Measurements from ENCODE around the gene OSM.

DNA sequence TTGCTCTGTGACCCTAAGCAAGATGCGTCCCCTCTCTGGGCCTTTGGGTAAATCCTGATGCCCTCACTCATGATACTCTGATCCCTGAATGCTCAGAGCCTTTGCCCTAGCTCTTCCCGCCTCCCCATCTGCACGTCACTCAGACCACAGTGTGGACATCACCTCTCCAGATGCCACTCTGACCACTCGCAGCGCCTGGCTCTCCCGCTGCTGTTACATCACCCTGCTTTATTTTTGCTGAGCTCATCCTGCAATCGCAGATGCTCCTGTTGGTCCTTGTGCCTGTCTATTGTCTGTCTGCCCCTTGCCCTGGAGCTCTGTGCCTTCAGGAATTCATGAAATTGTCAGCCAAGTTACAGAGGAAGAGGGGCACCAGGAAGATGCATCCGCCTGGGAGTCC lies 5.5 kb downstream of the OSM start:
- TF ChIP-seq, protein P1, sequence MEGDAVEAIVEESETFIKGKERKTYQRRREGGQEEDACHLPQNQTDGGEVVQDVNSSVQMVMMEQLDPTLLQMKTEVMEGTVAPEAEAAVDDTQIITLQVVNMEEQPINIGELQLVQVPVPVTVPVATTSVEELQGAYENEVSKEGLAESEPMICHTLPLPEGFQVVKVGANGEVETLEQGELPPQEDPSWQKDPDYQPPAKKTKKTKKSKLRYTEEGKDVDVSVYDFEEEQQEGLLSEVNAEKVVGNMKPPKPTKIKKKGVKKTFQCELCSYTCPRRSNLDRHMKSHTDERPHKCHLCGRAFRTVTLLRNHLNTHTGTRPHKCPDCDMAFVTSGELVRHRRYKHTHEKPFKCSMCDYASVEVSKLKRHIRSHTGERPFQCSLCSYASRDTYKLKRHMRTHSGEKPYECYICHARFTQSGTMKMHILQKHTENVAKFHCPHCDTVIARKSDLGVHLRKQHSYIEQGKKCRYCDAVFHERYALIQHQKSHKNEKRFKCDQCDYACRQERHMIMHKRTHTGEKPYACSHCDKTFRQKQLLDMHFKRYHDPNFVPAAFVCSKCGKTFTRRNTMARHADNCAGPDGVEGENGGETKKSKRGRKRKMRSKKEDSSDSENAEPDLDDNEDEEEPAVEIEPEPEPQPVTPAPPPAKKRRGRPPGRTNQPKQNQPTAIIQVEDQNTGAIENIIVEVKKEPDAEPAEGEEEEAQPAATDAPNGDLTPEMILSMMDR (IDR thresholded peaks at IDR 0.05): no peak
- no peak for TF ChIP-seq POLR2AphosphoS5 (IDR thresholded peaks at IDR 0.05)
- TF ChIP-seq POLR2A (IDR thresholded peaks at IDR 0.05): no peak
